22Rv1 (cell line): Measurements from ENCODE around the gene TMED7.

Experiments
- CTCF ChIP-seq: fragments of 450-650 bp; IDR thresholded peaks from 2 replicates; pipeline ENCODE4 v1.5.1; 2017; ENCODE audit warnings: mild to moderate bottlenecking
- ZFX ChIP-seq: fragments of 450-650 bp; IDR thresholded peaks from 2 replicates; pipeline ENCODE4 v1.6.1; 2017; ENCODE audit warnings: antibody characterized with exemption, borderline replicate concordance

GRCh38 chr5:115623658-115624057, 2.2 kb downstream of the TMED7 start:
- TF ChIP-seq CTCF (no peak), ZFX (no peak)
